ENCODE measurements around the gene DDX1. TPM values are rescaled to one million over a fixed set of nuclear protein-coding genes. Genes with fewer than 3 reads are reported as not detected.

DDX1 gene
- total RNA-seq, 1 donor from 2014 or later, result 60.4 TPM

DNA sequence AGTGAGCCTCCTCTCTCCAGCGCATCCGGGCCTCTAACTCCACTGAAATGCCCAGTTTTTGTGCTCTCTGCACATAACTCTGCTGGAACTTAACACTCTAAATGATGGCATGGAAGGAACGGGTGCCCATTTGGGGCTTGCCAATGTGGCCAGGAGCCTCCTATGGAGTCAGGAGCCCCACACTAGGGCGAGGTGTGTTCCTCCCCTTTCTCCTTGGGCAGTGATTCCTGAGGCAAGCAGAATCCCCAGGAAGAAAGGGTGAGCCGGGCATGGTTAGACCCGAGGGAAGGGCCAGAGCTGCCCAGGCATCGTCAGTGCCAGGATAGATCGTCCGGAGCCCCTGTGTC lies 63.0 kb downstream of the DDX1 start:
- TF ChIP-seq, protein P1, sequence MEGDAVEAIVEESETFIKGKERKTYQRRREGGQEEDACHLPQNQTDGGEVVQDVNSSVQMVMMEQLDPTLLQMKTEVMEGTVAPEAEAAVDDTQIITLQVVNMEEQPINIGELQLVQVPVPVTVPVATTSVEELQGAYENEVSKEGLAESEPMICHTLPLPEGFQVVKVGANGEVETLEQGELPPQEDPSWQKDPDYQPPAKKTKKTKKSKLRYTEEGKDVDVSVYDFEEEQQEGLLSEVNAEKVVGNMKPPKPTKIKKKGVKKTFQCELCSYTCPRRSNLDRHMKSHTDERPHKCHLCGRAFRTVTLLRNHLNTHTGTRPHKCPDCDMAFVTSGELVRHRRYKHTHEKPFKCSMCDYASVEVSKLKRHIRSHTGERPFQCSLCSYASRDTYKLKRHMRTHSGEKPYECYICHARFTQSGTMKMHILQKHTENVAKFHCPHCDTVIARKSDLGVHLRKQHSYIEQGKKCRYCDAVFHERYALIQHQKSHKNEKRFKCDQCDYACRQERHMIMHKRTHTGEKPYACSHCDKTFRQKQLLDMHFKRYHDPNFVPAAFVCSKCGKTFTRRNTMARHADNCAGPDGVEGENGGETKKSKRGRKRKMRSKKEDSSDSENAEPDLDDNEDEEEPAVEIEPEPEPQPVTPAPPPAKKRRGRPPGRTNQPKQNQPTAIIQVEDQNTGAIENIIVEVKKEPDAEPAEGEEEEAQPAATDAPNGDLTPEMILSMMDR (IDR thresholded peaks at IDR 0.05), result no peak
- Histone ChIP-seq H3K36me3 (no peaks in the 10 kb centered on the region), H3K9me3 (no peaks in the 10 kb centered on the region), H3K27ac (no peak overlapping the region), H3K27me3 (ENCODE audit: low read depth) (no peaks in the 10 kb centered on the region), H3K4me3 (no peak overlapping the region), H3K4me1 (no peaks in the 10 kb centered on the region)
- intact Hi-C loops (cut with DNase I), result no loop called here
- no peak for ATAC-seq
- DNase-seq, result no peak

DNA sequence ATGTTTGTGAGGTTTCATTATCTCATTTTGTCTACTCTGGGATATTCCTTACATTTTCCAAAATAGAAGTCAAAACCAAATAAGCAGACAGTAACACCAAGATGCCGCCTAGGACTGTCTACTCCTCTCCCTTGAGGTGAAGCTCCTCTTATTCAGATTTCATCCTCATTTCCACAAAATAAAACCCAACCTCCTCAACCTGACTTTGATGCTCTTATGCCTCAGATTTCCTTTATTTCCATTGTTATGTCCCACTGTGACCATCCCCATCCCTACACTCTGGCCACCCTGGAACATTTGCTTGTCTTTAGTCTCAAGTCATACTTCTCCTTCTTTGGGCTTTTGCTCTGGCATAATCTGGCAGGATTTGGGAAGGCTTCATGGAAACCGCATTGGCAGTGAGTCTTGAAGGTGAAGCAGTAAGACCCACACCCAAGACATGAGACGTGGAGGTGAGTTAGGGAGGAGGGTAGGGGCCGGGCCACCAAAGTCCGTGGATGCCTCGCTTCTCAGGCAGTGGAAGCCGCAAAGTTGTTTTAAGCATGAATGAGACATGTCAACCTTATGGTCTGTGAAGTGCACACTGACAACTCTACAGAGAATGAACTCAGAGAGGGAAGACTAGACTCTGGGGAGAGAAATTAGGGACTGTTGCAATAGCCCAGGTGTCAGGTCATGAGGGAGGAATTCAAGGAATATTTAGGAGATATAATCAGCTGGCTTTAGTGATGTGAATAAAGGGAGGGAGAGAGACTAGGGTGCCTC lies 63.6 kb downstream of the DDX1 start:
- Histone ChIP-seq H3K4me1 (no peaks in the 10 kb centered on the region), H3K9me3 (no peaks in the 10 kb centered on the region), H3K27me3 (ENCODE audit: low read depth) (no peaks in the 10 kb centered on the region), H3K4me3 (no peak overlapping the region), H3K27ac (no peak overlapping the region), H3K36me3 (no peaks in the 10 kb centered on the region)
- DNase-seq (no peak), ATAC-seq (no peak)
- TF ChIP-seq, protein P1 (IDR thresholded peaks at IDR 0.05), result no peak
- intact Hi-C loops (cut with DNase I), result no loop called here

DNA sequence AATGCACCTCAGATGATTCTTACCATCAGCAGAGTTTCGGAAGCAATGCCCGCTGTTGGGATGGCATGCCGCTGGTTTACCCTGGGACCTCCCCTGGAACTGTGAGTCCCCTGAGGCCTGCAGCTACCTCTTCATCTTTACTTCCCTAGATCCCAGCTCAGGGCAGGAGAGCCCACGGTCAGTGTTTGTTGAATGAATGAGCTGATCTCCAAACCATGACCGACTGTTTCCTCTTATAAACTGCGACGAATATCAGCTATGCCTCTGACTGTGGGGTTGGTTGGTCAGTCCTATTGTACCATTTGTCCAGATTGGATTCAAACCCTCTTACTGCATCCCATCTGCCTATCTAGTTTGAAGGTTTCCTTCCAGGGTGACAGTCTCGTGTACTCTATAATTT lies 64.4 kb downstream of the DDX1 start:
- Histone ChIP-seq H3K4me3 (no peak overlapping the region), H3K27ac (no peak overlapping the region), H3K27me3 (ENCODE audit: low read depth) (no peaks in the 10 kb centered on the region), H3K36me3 (no peaks in the 10 kb centered on the region), H3K9me3 (no peaks in the 10 kb centered on the region), H3K4me1 (no peaks in the 10 kb centered on the region)
- DNase-seq (no peak), ATAC-seq (no peak)
- TF ChIP-seq, protein P1 (IDR thresholded peaks at IDR 0.05), result no peak
- intact Hi-C loops (cut with DNase I), result no loop called here

DNA sequence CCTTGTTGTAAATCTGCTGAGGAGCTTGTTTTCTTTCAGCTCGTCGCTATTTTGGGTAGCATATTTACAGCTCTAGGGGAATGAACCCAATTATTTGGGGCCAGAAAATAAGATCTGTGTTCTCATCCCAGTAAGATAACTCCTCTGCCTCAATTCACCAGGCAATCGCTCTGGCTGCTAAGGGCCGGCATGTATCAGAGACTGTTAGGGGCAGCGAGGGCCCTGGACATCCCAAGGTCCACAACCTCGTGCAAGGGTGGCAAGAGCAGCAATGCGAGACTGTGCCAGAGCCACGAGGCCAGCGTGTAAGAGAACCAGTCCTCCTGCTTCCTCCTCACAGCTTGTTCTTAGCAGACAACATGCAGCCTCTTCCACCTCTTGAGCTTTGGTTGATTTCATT lies 66.1 kb downstream of the DDX1 start:
- no peaks in the 10 kb centered on the region for H3K36me3 ChIP-seq
- H3K9me3 ChIP-seq, result no peaks in the 10 kb centered on the region
- H3K4me3 ChIP-seq, result no peak overlapping the region
- no peaks in the 10 kb centered on the region for H3K4me1 ChIP-seq
- H3K27ac ChIP-seq, result no peak overlapping the region
- TF ChIP-seq, protein P1 (IDR thresholded peaks at IDR 0.05), result no peak
- no peak for ATAC-seq
- H3K27me3 ChIP-seq (ENCODE audit: low read depth), result no peaks in the 10 kb centered on the region
- no peak for DNase-seq
- intact Hi-C loops (cut with DNase I), result no loop called here

DNA sequence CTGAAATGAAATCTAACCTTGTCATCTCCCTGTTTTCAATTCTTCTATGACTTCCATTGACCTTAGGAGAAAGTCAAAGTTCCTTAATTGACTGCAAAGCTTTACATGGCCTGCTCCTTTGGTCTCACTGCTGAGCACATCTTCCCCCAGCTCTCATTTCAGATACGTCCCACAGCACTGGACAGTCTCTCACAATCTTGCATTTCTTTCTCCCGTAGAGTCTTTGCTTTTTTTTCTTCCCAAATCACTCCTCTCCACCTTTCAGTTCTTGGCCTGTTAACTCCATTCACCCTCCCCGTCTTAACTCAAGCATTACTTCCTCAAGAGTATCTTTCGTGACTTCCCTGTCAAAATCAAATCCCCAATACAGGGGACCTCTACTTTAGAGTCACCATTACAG lies 67.2 kb downstream of the DDX1 start:
- no peak for DNase-seq
- Histone ChIP-seq H3K4me3 (no peak overlapping the region), H3K36me3 (no peaks in the 10 kb centered on the region), H3K27ac (no peak overlapping the region), H3K9me3 (no peaks in the 10 kb centered on the region), H3K4me1 (no peaks in the 10 kb centered on the region), H3K27me3 (ENCODE audit: low read depth) (no peaks in the 10 kb centered on the region)
- TF ChIP-seq, protein P1 (IDR thresholded peaks at IDR 0.05), result no peak
- intact Hi-C loops (cut with DNase I), result no loop called here
- ATAC-seq, result no peak
